GM18951 (cell line): ENCODE measurements around the gene ICA1.

ENCODE experiments used
- POLR2A ChIP-seq: IDR thresholded peaks from 4 replicates; pipeline ENCODE4 v1.6.1; 2011; ENCODE audit warnings: mild to moderate bottlenecking; ENCODE audit not compliant: insufficient read length, insufficient read depth; ENCODE audit errors: extremely low read depth
- in situ Hi-C: fragments of 300-500 bp; cut with MboI; formaldehyde crosslinking; loops from one replicate; pipeline ENCODE4 v1.12.0; 2022; ENCODE audit warnings: low sequenced_read_pairs, mixed read lengths, inconsistent platforms; ENCODE audit not compliant: unreplicated experiment

ICA1 gene

DNA sequence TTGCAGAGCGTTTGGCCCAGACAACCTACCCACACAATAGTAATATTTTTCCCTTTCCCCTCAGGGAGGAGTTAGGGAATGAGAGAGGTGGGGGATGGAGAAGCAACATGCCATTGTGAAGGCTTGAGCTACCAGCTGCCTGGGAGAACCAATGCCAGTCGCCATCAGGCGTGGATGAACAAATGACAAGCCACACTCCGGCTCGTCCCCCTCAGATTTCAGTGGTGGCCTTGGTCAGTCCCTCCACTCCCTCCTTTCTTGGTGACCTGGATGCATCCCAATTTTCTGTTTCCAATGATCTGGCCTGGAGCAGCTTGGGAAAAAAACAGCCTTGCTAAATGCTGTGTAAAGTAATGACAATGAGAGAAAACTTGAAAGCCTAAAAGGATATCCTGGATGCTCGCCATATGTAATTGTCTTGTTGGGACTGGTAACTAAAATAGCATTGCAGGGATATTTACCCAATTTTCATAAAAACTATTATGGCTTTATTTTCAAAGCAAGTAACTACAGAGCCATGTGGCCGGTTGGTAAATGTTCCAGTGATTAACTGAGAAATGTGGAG lies 110.7 kb downstream of the ICA1 start:
- TF ChIP-seq POLR2A, result no peak
- in situ Hi-C loops, result no loop called here

DNA sequence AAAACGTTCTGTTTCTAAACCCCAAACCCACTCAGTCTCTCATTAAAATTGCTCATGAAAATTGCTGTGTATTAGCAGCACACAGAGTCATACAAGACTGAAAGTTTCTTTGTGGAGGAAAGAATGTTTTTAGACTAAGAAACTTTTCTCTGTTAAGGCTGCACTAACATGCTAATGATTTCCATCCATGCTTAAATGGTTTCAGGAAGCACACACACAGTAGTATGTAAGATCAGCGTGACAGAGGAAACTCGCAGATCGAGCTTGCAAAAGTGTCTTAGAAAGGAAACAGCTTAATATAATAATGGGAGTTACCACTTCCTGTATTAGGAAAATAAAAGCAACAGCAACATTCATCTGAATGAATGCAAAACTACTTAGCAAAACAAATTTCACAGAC lies 112.7 kb downstream of the ICA1 start:
- no peak for TF ChIP-seq POLR2A
- in situ Hi-C loops, result no loop called here

DNA sequence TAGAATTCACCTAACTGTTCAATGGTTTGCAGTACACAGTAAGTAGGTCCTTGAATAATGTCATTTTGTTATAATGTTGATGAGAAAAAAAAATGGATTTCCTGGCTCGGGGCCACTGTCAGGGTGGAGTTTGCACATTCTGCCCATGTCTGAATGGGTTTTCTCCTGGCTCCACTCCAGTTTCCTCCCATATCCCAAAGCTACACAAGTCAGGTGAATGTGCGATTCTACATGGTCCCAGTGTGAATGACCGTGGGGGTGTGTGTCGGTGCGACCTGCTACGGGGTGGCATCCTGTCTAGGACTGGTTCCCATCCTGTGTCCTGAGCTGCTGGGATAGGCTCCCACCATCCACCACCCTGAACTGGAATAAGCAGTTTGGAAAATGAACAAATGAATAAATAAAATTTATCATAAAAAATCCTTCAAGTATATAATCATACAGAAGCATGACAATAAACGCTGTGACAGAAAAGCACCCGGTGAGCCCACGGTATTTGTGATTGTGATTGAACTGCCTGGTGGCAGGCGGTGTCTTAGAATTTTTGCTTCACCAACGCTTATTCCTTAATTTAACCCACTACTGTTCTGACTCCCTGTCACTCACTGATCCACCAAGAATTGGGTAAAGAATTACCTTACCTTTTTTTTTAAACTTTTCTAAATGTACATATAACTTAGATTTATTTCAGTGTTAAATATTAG lies 114.1 kb downstream of the ICA1 start:
- in situ Hi-C loops, result no loop called here
- no peak for TF ChIP-seq POLR2A

DNA sequence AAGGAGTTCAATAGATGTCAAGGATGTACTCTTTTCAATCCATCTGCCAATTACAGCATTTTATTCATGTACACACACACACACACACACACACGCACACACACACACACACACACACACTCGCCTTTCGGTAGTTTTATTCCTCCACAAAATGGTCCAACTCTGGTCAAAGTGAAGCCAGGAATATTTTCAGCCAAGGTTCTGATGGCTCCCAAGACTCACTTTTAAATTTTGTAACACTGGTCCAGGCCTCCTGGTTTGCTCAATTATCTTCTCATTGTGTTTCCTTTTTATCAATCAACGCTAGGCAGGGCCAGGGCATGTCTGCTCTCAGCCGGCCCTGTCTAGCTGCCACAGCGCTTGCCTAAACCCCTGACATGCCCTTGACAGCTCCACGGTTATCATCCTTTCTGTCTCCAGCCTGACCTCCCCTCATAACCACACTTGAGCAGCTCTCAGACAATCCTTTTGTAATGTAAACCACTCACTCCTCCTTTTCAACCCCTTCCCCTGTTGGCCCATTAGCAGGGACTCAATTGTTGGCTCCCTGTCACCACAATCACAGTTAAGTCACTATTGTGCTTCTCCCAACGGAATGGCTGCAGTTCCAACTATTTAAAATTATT lies 115.1 kb downstream of the ICA1 start:
- in situ Hi-C loops, result no loop called here

DNA sequence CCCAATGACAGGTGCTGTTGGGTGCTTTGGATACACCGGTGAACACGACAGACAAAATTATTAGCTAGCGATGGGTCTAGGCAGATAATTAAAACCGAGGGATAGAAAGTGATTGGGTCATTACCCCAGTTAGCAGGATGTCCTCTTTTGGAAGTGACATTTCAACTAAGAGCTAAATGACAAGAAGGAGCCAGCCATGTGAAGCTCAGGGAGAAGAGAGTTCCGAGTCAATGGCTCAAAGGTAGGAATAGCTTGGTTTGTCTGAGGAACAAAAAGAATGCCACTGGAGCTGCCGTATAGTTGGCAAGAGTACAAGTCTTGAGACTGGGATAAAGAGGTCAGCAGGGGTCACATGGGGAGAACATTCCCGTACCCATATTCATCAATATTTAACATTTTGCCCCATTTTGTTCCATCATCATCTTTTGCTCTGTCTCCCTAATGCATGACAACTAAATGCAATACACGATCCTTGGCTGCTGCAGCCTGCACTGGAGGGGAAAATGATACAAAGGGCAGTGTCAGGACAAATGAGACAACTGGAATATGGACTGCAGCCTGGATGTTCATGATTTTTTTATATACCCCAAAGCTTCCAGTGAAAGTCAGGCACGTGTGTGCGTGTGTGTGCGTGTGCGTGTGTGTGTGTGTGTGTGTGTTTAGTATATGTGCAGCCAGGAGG lies 115.7 kb downstream of the ICA1 start:
- no peak for TF ChIP-seq POLR2A
- in situ Hi-C loops, result no loop called here

More for the DNA sequence above, 115.1 kb downstream of the ICA1 start:
- TF ChIP-seq POLR2A, result no peak

DNA sequence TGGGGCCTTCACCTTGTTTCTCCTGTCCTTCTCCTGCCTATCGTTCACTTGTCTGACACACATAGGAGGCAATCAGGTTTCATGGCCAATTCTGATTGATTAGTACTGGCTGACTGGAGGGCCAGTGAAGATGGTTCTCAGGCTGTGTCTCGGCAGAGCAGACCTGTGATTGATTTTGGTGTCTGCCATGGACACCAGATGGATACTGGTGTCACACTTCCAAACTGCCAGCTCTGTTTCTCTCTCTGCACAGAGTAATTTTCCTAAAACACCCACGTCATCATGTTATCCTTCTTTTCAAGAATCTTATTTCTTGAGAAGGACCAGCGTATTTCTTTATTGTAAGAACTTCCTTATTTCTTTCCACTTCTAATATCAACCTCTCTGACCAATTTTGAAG lies 117.1 kb downstream of the ICA1 start:
- in situ Hi-C loops, result no loop called here

DNA sequence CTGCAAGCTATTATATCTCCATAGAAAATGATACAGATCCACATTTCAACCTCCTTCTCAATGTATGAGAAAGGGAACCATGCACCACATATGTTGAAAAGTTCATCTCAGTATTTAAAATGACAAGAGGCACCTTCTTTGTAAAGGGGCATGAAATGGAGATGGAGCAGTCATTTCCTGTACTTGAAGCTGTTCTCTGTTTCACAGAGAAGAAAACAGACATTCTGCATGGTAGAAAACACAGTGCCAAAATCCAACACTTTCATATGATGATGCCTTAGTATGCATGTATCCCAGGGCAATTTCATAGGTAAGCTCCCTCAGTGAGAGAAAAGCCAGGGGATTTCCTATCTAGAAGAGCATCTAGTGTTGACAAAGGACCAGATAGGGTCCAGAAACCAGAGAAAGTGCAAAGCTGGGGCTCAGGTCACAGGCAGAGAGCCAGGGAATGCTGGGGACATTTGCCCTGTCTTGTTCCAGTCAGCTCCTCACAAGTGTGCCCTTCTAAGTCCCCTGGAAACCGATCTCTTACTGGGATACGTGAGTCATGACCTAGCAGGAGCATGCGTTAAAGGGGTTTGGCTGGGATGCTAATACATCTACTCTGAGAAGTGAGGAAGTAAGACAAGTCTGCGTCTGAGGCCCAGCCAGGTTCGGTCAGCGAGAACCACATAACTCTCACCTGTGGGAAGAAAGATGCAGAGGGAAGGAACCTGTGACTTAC lies 118.7 kb downstream of the ICA1 start:
- in situ Hi-C loops, result no loop called here
- TF ChIP-seq POLR2A, result no peak

More for the DNA sequence above, 117.1 kb downstream of the ICA1 start:
- no peak for TF ChIP-seq POLR2A

DNA sequence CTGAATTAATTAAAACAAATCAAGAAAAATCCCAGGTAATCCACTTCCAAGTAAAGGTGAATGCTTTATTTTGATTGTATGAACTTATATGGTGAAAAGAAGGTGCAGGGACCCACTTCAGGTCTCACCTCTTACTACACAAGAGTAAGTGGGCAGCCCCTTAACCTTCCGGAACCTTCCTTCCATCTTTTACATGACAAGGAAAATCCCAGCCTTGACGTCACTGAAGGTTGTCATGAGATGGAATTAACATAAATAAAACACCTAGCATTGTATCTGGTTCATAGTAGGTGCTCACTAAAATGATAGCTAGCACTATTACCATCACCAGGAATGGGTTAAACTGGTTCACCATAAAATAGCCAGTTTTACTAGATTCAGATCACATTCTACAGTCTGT lies 119.5 kb downstream of the ICA1 start:
- in situ Hi-C loops, result no loop called here
- no peak for TF ChIP-seq POLR2A

DNA sequence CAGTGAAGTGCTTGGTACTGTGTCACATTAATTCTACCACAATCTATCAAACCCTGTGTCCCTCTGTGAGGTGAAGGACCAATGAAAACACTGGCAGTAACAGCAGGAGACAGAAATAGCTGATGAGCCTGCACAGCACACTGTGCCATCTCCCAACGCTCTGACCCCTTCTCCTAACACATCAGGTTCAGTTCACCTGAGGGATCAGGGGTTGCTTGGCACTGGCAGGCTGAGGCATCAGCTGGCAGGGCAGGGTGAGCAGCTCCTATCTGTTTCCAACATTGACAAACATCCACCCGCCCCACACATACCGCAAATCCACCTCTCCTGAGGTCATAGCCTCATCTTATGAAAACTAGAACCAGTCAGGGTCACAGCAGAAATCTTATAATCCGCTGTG lies 120.9 kb downstream of the ICA1 start:
- TF ChIP-seq POLR2A, result no peak
- in situ Hi-C loops, result no loop called here

DNA sequence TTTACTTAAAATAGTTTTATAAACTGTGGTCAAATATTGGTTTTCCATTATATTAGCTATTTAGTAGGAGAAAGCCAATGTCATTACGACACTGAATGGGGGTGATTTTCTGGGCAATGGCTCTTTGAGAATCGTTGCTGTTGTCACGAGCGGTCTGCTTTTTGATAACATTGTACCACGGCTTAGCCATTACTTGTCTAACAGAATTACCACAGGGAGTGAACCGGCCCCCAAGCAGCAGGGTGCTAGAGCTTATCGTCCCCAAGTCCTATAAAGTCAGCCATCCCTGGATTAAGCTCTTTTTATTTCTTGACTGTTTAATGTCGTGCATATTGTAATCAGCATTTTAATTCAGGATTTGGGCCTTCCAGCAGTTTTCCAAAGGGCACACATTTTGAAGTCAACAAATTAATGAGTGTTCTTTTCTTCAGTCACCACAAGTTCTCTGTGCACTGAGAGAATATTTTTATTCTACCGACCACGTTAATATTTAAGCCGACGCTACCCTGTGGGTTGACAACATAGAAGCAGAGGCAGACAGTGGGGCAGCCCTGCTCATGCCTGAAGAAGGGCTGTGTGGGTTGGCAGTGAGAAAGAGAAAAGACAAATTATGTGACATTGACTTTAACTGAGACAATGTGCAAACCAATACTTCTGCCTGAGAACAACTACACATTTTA lies 125.8 kb downstream of the ICA1 start:
- in situ Hi-C loops, result no loop called here
- no peak for TF ChIP-seq POLR2A

DNA sequence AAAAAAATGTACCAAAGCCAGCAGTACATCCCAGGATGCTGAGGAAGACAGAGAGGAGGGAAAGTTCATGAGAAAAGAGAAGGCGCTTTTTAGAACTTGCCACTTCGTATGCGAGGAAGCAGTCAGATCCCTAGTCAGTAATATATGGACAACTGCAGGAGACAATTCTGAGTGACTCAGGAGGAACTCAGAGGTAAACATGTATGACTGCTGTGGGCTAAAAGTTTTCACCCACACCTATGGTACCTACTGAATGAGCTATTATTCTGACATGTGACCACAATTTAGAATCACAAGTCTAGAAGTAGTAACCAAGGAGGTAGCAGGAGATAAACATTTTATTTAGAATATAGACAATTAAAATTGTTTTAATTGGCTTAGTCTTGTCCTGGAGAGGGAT lies 126.5 kb downstream of the ICA1 start:
- no peak for TF ChIP-seq POLR2A
- in situ Hi-C loops, result no loop called here

DNA sequence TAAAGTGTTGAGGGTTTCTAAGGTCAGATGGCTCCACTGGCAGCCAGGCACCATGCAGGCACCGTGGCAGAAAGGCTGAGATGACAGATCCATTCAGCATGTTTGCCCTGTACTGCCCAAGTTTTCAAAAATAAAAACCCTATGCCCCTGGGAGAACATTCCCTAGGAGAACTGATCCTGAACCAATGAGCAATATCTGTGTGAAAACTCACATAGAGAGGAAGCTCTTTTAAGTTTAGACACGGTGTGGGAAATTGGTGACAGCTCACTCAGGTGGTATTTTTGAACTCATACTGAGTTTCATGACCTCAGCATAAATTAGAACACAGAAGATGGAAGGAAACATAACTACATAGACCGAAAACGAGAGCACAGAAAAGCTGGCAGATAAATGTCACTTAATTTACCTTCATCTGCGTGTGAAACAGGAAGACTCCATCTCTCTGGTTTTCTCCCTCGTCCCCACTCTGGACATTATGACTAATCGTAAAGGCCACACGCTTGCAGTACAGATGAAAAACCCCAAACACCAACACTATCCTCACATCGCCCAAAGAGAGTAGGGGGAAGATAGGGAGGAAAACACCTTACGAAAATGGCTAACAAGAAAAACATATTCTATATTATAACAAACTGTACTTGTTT lies 127.8 kb downstream of the ICA1 start:
- no peak for TF ChIP-seq POLR2A
- in situ Hi-C loops, result no loop called here
